GM18907 (cell line): ENCODE measurements around the gene TRIM33.
A peak's percentile ranks its signal among the peaks of the same experiment; 100 is the strongest.
"Not testable (repeated sequence)": the region's sequence is repeated elsewhere in the genome, so short reads cannot be mapped to it uniquely, and the experiment has no call there.

Experiments
- ATAC-seq: cut with Tn5 transposase; IDR thresholded peaks from one replicate; pipeline ENCODE4 v1.9.1; 2021; ENCODE audit warnings: mild to moderate bottlenecking, moderate library complexity; ENCODE audit not compliant: unreplicated experiment

Gene TRIM33

DNA sequence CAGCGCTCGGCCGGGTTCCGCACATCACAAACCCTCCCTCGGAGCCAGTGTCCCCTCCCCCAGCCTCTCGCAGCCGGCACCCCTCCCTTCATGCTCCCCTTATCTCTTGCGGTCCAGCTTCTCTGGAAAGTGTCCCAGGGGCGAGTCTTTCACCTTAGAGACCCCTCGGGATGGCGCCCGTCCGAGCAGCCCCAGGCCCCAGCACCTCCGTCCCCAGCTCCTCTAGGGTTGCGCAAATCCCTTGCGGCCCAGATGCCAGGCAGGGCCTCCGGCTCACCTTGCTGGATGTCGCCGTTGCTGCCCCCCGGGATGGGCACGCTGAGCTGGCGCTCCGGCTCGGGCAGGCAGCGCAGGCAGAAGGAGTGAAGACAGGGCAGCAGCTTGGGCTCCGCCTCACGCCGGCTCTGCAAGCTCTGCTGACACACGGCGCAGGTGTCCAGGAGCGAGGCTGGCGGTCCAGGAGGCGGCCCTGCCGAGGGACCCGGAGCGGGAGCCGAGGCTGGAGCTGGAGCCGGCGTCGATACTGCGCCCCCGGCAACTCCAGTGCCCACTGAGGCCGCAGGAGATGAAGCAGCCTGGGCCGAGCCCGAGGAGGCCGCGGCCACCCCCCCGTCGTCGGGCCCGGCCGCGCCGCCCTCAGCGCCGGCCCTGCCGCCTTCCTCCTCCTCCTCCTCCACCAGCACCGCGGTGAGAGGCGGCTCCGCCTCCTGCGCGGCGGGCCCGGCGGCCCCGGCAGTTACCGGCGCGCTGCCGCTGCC lies 550 bp downstream of the TRIM33 start:
- ATAC-seq, result peak; percentile 68

DNA sequence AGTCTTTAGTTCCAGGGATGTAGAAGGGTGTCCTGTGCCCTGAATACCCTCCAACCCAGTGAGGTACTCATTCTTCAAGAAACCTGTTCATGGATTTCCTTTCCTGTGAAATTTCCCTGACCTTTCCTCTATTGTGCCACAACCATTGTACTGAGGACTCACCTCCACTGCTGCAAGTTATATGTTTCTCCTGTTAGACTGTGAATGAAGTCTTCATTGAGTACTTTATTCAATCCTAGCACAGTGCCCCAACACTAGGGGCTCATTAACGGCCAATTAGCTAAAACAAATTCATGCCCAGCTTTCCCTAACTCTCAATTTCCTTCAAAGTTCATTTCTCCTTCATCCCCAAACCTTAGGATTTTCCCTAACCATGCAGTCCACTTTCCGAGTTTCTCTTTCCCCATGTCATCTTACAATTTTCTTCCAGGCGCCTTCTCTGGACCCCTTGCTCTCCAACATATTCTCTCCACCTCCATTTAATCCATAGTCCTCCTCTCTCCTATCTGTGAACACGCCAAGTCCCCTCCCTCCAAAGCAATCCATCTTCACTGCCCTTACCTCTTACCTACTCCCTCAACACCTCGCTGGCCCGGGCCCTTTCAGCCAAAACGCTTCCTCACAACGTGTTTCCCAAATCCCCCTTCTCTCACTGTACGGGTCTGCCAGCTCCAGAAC lies 1.3 kb downstream of the TRIM33 start:
- no peak for ATAC-seq

GRCh38 chr1:114508386-114508898 lies 2.6 kb downstream of the TRIM33 start:
- ATAC-seq, result no peak

GRCh38 chr1:114507513-114507912 lies 3.5 kb downstream of the TRIM33 start:
- no peak for ATAC-seq

- ATAC-seq, result no peak
Measured at GRCh38 chr1:114505148-114505561, 5.8 kb downstream of the TRIM33 start.

DNA sequence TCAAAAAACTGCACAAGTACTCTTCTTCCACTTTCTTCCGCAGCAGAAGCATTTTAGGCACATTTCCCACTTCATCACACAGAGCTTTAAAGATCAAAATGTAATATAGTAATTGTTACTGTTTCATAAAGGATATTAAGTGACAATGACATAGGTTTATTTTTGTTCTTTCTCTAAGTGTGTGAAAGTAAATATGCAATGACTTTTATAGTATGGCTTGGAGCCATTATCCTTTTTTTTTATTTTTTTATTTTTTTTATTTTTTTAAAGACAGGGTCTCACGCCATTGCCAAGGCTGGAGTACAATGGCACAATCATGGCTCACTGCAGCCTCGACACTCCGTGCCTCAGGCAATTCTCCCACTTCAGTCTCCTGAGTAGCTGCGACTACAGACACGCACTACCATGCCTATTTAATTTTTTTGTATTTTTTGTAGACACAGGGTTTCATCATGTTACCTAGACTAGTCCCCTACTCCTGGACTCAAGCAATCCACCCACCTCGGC lies 7.0 kb downstream of the TRIM33 start:
- no peak for ATAC-seq

GRCh38 chr1:114502080-114502479 lies 8.9 kb downstream of the TRIM33 start:
- ATAC-seq, result no peak

- no peak for ATAC-seq
Measured at GRCh38 chr1:114499478-114499877, 11.5 kb downstream of the TRIM33 start.

DNA sequence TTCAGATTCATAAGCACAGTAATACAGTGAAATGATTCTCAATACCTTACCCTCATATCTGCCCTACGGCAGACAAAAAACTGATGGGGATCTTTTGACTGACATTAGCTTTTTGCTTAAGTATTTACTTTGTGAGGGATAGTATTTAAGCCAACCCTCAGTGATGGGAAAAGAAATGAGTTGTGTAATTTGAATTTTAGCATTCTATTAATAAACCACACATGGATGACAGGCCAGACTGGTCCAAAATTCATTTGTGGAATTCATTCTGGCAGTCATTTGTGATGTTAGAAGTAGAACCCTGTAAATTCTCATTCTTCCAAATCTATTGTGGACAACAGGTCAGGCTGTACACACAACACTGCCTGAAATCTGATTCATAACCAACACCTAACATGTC lies 14.9 kb downstream of the TRIM33 start:
- no peak for ATAC-seq

DNA sequence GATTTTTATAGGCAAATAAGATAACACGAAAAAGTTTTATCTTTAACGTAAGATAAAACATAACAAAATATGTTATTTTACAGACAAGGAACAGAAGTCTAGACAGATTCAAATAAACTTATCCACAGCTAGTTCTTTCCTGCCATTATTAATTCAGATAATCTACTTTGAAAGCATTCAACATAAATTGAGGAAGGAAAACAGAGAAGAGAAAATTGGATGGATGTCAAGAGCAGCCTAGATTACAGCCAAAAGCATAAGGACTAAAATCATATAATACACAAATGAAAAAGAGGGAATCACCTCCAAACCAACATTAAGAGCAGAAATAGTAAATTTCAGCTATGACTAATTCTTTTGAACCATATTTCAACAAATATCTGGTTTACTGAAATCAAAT lies 15.5 kb downstream of the TRIM33 start:
- no peak for ATAC-seq

DNA sequence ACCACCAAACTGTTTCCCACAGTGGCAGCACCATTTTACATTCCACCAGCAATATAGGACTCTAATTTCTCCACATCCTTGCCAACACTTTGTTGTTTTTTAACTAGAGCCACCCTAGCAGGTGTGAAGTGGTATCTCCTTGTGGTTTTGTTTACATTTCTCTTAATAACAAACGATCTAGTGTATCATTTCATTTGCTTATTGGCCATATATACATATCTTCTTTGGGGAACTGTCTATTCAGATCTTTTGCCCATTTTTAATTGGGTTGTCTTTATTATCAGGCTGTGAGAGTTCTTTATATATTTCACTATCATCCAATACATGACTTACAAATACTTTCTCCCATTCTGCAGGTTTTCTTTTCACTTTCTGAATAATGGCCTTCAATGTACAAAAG lies 18.0 kb downstream of the TRIM33 start:
- ATAC-seq, result no peak

DNA sequence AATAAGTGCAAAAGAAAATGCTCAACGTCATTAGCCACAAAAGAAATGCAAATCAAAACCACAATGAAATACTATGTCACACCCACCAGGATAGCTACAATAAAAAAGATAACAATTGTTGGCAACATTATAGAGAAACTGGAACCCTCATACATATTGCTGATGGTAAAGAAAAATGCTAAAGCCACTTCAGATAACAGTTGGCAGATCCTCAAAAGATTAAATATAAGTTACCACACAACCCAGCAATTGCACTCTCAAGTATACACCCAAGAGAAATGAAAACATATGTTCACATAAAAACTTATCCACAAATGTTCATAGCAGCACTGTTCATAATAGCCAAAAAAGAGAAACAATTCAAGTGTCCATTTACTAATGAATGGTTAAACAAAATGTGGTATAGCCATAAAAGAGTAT lies 20.7 kb downstream of the TRIM33 start:
- ATAC-seq, result no peak

DNA sequence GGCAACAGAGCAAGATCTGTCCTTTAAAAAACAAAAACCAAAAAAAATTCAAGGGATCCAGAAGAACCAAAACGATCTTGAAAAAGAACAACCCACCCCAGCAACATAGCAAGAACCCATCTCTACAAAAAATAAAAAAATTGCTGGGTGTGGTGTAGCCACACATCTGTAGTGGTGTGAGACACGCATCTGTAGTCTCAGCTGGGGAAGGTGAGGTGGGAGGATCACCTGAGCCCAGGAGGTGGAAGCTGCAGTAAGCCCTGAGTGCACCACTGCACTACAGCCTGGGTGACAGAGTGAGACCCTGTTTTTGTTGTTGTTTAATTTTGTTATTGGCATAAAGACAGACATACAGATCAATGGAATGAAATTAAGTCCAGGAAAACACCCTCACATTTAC lies 22.3 kb downstream of the TRIM33 start:
- ATAC-seq, result no peak

- ATAC-seq, result no peak
Measured at GRCh38 chr1:114485286-114485685, 25.7 kb downstream of the TRIM33 start.

GRCh38 chr1:114482585-114482984 lies 28.4 kb downstream of the TRIM33 start:
- ATAC-seq, result peak; percentile 93

GRCh38 chr1:114479636-114480035 lies 31.4 kb downstream of the TRIM33 start:
- not testable (repeated sequence) for ATAC-seq

GRCh38 chr1:114479134-114479533 lies 31.9 kb downstream of the TRIM33 start:
- ATAC-seq, result no peak

- ATAC-seq, result no peak
Measured at GRCh38 chr1:114473796-114474195, 37.2 kb downstream of the TRIM33 start.

- no peak for ATAC-seq
Measured at GRCh38 chr1:114472408-114472807, 38.6 kb downstream of the TRIM33 start.

DNA sequence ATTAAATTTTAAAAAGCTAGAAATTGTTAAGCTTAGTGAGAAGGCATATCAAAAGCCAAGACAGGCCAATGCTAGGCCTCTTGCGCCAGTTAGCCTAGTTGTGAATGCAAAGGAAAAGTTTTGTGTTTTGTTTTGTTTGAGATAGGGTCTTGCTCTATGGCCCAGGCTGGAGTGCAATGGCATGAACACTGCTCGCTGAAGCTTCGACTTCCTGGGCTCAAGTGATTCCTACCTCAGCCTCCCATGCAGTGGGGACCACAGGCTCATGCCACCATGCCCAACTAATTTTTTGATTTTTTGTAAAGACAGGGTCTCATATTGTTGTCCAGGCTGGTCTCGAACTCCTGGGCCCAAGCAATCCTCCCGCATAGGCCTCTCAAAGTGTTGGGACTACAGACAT lies 40.3 kb downstream of the TRIM33 start:
- ATAC-seq, result no peak

DNA sequence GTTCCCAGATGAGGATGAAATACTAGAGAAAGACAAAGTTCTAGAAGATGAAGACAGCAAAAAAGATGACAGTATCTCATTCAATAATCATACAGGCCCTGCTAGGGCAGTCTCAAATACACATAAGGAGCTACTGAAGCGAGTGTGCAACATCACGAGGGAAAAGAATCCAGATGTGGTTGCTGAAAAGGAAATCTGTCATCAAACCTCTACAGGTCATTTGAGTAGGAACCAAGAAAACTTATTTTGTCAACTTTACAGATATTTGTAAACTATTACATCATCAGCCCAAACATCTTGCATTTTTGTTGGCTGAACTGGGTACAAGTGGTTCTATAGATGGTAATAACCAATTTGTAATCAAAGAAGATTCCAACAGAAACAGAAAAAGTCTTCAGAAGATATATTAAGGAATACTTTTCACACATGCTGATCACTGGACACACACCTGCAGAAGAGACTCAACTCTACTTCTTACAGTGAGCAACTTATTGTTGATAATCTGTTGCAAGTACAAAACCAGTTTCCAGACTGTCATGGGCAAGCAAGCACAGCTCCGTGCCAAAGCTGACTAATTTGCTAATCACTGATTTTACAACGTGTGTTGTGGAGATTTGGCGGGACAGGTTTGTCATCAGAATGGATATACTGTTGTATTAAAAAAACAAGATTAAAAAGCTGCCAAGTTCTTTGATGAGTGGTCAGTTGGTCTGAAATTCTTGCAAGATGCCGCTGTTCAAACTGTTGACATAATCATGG lies 42.1 kb downstream of the TRIM33 start:
- ATAC-seq, result no peak
